Left lung (tissue), 14 donors: Measurements from ENCODE around the gene OR10X1. TPM values are rescaled to one million over a fixed set of nuclear protein-coding genes. Genes with fewer than 3 reads are reported as not detected.

Experiments
- ATAC-seq: fragments of 200-7000 bp; cut with Tn5 transposase; one replicate; pipeline ENCODE4 v1.9.1; 2020; ENCODE audit warnings: moderate library complexity
- DNase-seq, 4 donors: peaks; one replicate each; pipeline ENCODE4 v3.0.0-alpha.2; 2013 to 2020
- H3K27ac ChIP-seq, 2 donors: fragments of 200-600 bp; sonication (generic) in 1 of 2; one replicate each; pipeline versions ENCODE4 v1.5.0 to v1.8.0; 2020 to 2021
- H3K27me3 ChIP-seq, 2 donors: fragments of 200-600 bp; sonication (generic) in 1 of 2; one replicate each; pipeline versions ENCODE4 v1.5.0 to v1.8.0; 2020 to 2021
- H3K36me3 ChIP-seq, 2 donors: fragments of 200-600 bp; sonication (generic) in 1 of 2; one replicate each; pipeline versions ENCODE4 v1.5.0 to v1.8.0; 2020 to 2021
- H3K4me1 ChIP-seq, 2 donors: fragments of 200-600 bp; one replicate each; pipeline ENCODE4 v1.8.0; 2021
- H3K4me3 ChIP-seq, 2 donors: fragments of 200-600 bp; sonication (generic) in 1 of 2; one replicate each; pipeline versions ENCODE4 v1.5.0 to v1.8.0; 2020 to 2021; ENCODE audit warnings: mild to moderate bottlenecking in 1 of 2
- H3K9me3 ChIP-seq, 2 donors: fragments of 200-600 bp; sonication (generic) in 1 of 2; one replicate each; pipeline versions ENCODE4 v1.5.0 to v1.8.0; 2020 to 2021
- intact Hi-C, 2 donors: fragments of 100-400 bp; cut with DNase I; formaldehyde crosslinking; loops; one replicate each; pipeline versions ENCODE4 v1.11.2 to v1.14.2; 2022
- long read RNA-seq, 12 donors: library from polyadenylated mRNA in 2 of 12; unstranded in 2 of 12; transcript quantifications; one replicate each; pipeline ENCODE4 v2.0.0 and lab custom pipeline, GENCODE V29; 2019 to 2026
- polyA plus RNA-seq, 6 donors: library from polyadenylated mRNA; unstranded; fragments of 120-200 nt; gene quantifications; one replicate each; pipeline ENCODE4 v1.2.1, GENCODE V29; 2013; ENCODE audit not compliant: insufficient read length in 6 of 6
- total RNA-seq, 2 donors: library from RNA; stranded (reverse); fragmentation: NEBNext Ultra II Directional; extraction: Animal tissue kit (Norgen Biotek cat#: 25700); gene quantifications; one replicate each; pipeline ENCODE4 v1.2.1, GENCODE V29; 2021
- TF ChIP-seq, protein P1 (sequence below), 2 donors: fragments of 200-600 bp; sonication (generic) in 1 of 2; IDR thresholded peaks; one replicate each; pipeline versions ENCODE4 v1.5.0 to v1.8.0; 2021; ENCODE audit warnings: antibody characterized with exemption in 2 of 2
- donor health status: DM: no; HTN: yes; CAD: no.
- donor health status: DM: no; HTN: no; CAD: no.

Gene OR10X1, protein sequence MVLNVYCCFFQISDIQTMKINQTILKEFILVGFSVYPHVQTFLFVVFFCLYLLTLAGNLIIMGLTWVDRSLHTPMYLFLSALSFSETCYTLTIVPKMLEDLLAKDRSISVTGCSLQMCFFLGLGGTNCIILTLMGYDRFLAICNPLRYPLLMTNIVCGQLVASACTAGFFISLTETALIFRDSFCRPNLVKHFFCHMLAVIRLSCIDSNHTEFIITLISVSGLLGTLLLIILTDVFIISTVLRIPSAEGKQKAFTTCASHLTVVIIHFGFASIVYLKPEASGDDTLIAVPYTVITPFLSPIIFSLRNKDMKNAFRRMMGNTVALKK
- total RNA-seq (not detected), polyA plus RNA-seq (not detected)
- long read RNA-seq, donor 1: 0 reads
- long read RNA-seq, donor 2: 0 reads
- long read RNA-seq, donor 3: 0 reads
- long read RNA-seq, donor 4: 0 reads
- long read RNA-seq, donor 5: 0 reads
- long read RNA-seq, donor 6: 0 reads
- long read RNA-seq, donor 7: 0 reads
- long read RNA-seq, donor 8: 0 reads
- long read RNA-seq, donor 9: 0 reads
- long read RNA-seq, donor 10: 0 reads
- long read RNA-seq, donor 11: 0 reads
- long read RNA-seq, donor 12: 0 reads

DNA sequence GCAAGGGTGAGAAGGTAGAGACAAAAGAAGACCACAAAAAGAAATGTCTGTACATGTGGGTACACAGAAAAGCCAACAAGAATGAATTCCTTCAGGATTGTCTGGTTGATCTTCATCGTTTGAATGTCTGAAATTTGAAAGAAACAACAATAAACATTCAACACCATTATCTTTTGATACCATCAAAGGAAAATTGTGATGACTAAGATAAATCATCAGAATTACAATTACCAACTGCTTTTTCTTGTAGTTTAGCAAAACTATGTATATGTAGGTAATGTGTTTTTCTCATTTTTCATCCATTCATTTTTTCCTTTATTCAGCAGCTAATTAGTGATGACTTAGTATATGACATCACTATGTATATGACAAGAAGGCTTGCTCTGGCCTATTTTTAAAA, at the start of gene OR10X1:
Gene OR10X1 (minus strand): TSS at position 167 of the 400 bp plus-strand sequence. CDS start 0 bp downstream, at position 167.
- Histone ChIP-seq H3K9me3 (no peaks in the 10 kb centered on the region), H3K4me3 (no peak within 1 kb of the TSS), H3K4me1 (no peaks in the 10 kb centered on the region), H3K27ac (no peak within 1 kb of the TSS), H3K36me3 (no peaks in the 10 kb centered on the region), H3K27me3 (no peaks in the 10 kb centered on the region)
- ATAC-seq: no peak
- intact Hi-C loops: no loop called here
- no peak for DNase-seq
- TF ChIP-seq, protein P1, sequence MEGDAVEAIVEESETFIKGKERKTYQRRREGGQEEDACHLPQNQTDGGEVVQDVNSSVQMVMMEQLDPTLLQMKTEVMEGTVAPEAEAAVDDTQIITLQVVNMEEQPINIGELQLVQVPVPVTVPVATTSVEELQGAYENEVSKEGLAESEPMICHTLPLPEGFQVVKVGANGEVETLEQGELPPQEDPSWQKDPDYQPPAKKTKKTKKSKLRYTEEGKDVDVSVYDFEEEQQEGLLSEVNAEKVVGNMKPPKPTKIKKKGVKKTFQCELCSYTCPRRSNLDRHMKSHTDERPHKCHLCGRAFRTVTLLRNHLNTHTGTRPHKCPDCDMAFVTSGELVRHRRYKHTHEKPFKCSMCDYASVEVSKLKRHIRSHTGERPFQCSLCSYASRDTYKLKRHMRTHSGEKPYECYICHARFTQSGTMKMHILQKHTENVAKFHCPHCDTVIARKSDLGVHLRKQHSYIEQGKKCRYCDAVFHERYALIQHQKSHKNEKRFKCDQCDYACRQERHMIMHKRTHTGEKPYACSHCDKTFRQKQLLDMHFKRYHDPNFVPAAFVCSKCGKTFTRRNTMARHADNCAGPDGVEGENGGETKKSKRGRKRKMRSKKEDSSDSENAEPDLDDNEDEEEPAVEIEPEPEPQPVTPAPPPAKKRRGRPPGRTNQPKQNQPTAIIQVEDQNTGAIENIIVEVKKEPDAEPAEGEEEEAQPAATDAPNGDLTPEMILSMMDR (IDR thresholded peaks at IDR 0.05): no peak

DNA sequence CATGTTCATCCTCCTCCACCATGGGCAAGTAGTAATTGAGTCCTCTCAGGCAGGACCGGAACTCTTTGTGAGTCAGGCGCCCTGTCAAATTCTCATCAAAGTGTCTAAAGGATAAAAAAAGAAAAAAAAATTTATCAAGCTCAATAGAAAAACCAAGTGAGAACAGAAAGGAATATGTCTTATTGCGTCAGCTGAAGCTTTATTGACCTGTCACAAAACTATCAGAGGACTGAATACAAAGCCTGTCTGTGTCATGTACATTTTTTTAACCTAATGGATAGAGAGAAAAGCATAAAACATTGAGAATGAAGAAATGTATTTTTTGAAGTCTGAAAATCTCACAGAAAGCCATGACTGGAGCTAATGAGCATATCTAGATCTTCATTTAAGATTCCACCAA, 34.1 kb upstream of the OR10X1 start:
- no peaks in the 10 kb centered on the region for H3K9me3 ChIP-seq
- DNase-seq (no peak), ATAC-seq (no peak)
- no peaks in the 10 kb centered on the region for H3K27me3 ChIP-seq
- intact Hi-C loops: no loop called here
- no peaks in the 10 kb centered on the region for H3K36me3 ChIP-seq
- no peak overlapping the region for H3K4me3 ChIP-seq
- TF ChIP-seq, protein P1 (IDR thresholded peaks at IDR 0.05): no peak
- H3K4me1 ChIP-seq: no peaks in the 10 kb centered on the region
- no peak overlapping the region for H3K27ac ChIP-seq

DNA sequence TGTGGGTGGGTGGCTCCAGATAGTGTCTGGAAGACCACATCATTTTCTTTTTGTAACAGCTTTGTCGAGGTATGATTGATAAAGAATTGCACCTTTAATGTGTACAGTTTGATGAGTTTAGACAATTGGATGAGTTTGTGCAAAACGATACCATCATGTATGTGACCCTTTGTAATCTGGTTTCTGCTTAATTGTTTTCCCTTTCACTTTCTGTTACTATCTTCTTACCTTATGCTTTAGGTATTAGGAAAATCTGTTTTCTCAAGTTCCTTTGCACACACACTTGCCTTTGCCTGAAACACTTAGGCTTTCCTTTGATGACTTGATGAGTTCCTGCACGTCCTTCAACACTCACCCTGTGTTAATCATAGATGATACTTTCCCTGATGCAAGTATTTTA, 32.2 kb upstream of the OR10X1 start:
- no peak overlapping the region for H3K4me3 ChIP-seq
- no peaks in the 10 kb centered on the region for H3K27me3 ChIP-seq
- DNase-seq (no peak), ATAC-seq (no peak)
- intact Hi-C loops: no loop called here
- no peaks in the 10 kb centered on the region for H3K36me3 ChIP-seq
- H3K9me3 ChIP-seq: no peaks in the 10 kb centered on the region
- TF ChIP-seq, protein P1 (IDR thresholded peaks at IDR 0.05): no peak
- no peaks in the 10 kb centered on the region for H3K4me1 ChIP-seq
- no peak overlapping the region for H3K27ac ChIP-seq

DNA sequence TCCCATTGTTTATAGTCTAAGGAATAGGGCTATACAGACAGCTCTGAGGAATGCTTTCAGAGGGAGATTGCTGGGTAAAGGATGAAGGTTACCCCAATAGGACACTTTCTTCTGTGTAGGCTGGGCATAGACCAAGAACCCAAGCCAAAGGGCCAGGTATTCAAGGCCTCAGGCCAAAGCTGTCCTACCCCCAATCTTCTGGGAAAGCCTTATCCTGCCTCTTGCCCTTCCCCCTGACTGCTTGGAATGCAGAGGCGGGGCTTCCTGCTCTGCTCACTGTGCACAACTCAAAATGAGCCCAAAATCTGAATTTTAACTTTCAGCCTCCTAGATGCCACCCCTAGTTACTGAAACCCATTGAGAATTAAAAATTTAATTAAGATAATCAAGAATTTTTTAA, 27.6 kb upstream of the OR10X1 start:
- H3K27me3 ChIP-seq: no peaks in the 10 kb centered on the region
- DNase-seq (no peak), ATAC-seq (no peak)
- intact Hi-C loops: loop anchor here in 1 of 2 donors (2.0 kb wide), 1 partner anchor 56 kb away; no protein-coding TSS in a partner anchor
- TF ChIP-seq, protein P1 (IDR thresholded peaks at IDR 0.05): no peak
- no peaks in the 10 kb centered on the region for H3K36me3 ChIP-seq
- no peaks in the 10 kb centered on the region for H3K4me1 ChIP-seq
- H3K9me3 ChIP-seq: no peaks in the 10 kb centered on the region
- H3K4me3 ChIP-seq: no peak overlapping the region
- H3K27ac ChIP-seq: no peak overlapping the region

DNA sequence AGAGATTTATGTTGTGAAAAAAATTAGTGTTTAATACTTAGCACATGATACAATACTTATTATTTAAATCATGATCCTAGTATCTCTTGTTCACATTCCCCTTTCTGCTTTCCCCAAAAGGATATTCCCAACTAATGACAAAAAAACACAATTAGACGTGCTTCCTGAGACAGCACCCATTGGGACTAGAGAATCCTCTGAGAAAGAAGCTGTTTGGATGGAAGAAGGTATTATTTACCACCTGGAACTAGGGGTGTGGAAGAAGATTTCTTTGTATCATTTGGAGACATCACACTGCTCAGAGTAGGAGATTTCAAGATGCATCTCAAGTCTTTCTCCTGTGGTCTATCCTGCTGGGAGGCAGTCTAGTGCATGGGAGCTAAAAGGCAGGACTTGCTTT, 25.3 kb upstream of the OR10X1 start, which contains the start of gene OR10Z1:
Gene OR10Z1 (plus strand): TSS at position 301 of the 400 bp plus-strand sequence. CDS start 1,171 bp downstream, outside the sequence.
- Histone ChIP-seq H3K9me3 (no peaks in the 10 kb centered on the region), H3K36me3 (no peaks in the 10 kb centered on the region), H3K27ac (no peak within 1 kb of the TSS), H3K4me1 (no peaks in the 10 kb centered on the region), H3K27me3 (no peaks in the 10 kb centered on the region), H3K4me3 (no peak within 1 kb of the TSS)
- TF ChIP-seq, protein P1 (IDR thresholded peaks at IDR 0.05): no peak
- ATAC-seq: no peak
- DNase-seq: no peak
- intact Hi-C loops: no loop called here
